GM18870 (cell line): Measurements from ENCODE around the gene CPNE4.
A peak's percentile ranks its signal among the peaks of the same experiment; 100 is the strongest.

Experiments
- ATAC-seq: cut with Tn5 transposase; IDR thresholded peaks from one replicate; pipeline ENCODE4 v1.9.1; 2021; ENCODE audit warnings: moderate library complexity; ENCODE audit not compliant: unreplicated experiment

Gene CPNE4

GRCh38 chr3:131612745-131613144, 422.1 kb downstream of the CPNE4 start:
- ATAC-seq: no peak

DNA sequence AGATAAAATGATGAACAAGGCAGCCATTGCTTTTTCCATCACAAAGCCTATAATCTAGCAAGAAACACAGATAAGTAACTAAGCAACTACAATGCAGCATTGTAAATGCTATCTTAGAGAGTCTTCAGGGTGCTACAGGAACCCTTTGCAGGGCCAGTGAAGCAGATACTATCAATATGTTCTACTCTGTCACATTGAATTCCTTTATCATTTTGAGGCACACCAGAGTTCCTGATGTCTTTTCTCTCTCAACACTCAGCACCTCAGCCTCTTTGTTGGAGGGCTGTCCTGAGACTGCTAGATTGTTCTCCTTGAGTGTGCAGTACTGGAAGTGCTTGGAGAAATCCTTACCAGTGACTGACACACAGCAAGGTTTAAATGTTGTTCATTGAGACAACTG, 424.6 kb downstream of the CPNE4 start:
- ATAC-seq: no peak

GRCh38 chr3:131608741-131609140, 426.1 kb downstream of the CPNE4 start:
- ATAC-seq: no peak

GRCh38 chr3:131608296-131608695, 426.5 kb downstream of the CPNE4 start:
- ATAC-seq: peak; percentile 84

DNA sequence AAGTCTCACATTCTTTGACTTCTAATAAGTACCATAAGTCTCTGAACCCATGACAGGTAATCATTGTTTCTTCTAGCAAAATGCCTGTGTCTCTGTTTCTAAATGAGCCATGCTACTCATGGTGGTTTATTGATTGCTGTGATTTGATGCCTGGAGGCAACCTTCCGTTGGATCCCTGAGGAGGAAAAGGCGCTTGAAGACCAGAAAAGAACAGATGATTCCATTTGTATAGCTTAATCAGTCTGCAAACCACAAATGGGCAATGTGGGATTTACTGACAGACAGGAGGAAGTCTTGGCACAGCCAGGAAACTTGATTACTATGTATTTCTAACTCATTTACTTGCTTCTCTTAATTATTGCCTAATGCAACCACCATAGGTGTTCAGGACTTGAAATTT, 428.9 kb downstream of the CPNE4 start:
- ATAC-seq: no peak

- ATAC-seq: no peak
Observed at GRCh38 chr3:131602011-131602779, 432.6 kb downstream of the CPNE4 start.

GRCh38 chr3:131597816-131598215, 437.0 kb downstream of the CPNE4 start:
- ATAC-seq: no peak

DNA sequence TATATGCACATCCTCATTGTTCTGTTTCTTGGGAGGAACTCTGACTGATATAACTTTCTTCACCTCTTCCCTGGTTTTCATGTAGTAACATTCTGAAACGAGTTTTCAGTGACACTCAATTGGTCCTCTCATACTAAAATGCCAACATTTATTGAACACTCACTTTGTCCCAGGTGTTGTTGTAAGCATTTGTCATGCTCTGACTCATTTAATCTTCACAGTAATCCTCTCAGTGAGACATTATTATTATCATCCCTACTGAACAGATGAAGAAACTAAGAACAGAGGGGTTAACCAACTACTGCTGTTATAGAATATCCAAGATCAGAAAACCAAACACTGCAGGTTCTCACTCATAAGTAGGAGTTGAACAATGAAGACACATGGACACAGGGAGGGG, 437.9 kb downstream of the CPNE4 start:
- ATAC-seq: no peak

GRCh38 chr3:131591394-131592014, 443.3 kb downstream of the CPNE4 start:
- ATAC-seq: no peak

DNA sequence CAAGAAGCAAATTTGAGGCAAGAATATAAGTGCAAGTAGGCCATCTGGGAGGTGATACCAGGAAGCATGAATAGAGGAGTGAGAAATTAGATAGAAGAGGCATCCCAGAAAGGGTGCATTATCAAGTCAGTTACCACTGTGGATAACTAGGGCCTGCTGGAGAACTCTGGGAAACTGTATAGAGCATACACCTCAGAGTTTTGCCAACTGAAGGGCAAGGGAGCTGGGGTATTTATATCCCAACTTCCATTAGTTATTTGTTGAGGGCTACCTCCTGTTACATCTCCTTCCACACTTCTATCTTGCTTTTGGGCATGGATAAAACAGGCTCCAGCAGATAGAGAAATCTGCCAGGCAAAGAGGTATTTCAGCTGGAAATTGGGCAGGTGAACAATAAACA, 448.5 kb downstream of the CPNE4 start:
- ATAC-seq: no peak

- ATAC-seq: no peak
Observed at GRCh38 chr3:131582438-131582837, 452.4 kb downstream of the CPNE4 start.

GRCh38 chr3:131568460-131568859, 466.4 kb downstream of the CPNE4 start:
- no peak for ATAC-seq

DNA sequence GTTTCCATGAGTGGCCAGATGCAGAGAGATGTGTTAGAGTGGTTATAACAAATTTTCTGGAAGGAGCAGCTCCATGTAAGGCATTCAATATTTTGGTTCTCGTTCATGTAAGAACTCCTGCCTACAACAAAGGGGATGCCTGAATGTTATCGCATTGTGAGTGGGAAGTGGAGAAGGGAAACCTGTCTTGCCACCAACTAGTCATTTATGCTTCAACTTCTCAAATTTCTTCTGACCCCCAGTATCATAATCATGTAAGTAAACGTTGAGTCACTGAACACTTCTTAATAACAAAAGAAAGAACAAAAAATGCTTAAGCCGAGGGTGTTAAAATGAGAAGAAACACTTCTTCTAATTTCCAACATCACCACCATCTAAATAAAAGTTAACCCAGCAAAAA, 470.0 kb downstream of the CPNE4 start:
- ATAC-seq: no peak

DNA sequence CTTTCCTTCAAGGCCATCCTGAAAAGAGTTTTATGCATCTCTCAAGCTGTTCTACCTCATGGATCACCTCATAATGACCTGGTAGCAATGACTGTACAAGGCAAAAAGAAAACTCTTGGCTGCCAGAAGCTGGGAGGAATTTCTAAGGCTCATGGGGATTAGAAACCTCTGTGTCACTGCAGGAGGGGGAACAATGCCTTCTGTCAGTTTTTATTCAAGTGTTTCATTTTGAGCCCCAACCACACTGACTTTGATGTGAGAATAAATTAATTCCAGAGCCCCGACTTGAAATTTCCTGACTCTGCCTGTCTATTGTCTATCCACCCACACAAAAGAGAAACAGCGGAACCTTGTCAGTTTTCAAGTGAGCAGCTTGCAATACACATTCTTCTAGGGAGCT, 473.3 kb downstream of the CPNE4 start:
- ATAC-seq: no peak

DNA sequence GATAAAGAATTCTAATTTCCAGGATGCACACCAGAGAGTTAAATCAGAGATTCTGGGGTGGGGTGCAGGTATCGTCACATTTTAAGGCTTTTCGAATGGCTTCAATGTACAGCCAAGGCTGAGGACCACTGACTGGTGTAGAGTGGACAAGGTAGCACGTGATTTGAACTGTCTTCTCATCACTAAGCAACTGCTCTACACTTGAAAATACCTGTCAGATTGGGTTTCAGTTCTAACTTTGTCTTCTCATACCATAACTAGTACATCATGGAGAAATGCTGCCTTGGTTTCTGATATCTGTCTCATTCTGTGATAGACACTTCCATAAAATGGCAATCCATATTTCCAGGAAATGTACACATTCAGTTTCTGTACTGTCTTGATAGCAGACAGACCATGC, 474.0 kb downstream of the CPNE4 start:
- no peak for ATAC-seq

GRCh38 chr3:131555456-131555855, 479.4 kb downstream of the CPNE4 start:
- no peak for ATAC-seq

- peak; percentile 97 for ATAC-seq
Observed at GRCh38 chr3:131553495-131554247, 481.1 kb downstream of the CPNE4 start.

DNA sequence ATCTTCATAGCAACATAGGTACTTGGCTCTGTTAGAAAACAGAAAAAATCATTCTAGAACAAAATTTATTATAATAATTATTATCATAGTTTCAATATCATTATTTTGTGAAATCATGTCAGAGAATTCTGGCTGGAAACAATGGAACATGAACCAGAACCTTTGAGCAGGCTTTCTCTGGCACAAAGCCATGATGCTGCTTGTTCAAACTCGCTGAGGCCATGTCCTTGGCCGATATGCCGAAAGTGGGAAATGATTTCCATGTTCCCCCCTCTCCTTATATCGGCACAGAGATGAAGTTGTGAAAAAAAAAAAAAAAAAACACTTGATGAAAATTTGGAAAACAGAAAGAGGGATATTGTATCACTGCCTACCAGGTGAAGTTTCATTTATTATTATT, 483.1 kb downstream of the CPNE4 start:
- no peak for ATAC-seq

DNA sequence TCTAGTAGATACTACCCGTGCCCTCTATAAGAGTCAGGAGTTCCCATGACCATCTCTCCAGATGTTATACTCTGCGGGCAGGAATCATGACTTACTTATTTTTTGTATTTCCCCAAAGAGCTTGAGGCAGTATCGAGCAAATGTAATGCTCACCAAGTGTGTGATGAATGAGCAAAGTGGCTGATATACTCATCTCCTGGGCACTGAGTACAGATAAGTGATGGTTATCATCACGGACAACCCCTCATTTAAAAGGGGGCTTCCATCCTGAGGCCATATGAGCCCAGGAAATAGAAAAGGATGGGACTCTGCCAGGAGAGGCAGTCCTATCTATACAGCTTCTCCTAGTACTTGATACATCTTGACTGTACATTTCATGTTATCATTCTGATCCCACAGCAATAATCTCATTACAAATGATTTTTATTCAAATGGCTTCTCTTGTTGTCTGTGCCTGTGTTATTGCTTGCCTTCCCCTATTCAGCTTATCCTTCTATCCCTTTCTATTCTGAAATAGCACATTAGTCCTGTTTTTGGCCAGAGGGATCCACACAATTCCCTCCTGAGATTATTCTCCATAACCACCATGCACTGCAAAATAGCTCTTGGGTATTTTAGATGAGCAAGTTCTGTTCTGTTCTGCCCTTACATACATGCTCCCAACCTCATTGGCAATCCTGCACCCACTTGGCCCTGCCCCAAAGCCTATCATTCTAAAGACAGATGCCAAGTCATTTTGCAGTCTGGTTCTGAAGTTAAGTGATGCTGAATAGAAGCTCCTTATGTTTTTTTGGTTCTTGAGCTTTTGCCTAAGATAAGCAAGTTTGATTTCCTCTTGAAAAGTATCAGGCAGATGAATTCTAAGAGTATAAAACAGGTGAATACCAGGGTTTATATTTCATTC, 484.0 kb downstream of the CPNE4 start:
- no peak for ATAC-seq

DNA sequence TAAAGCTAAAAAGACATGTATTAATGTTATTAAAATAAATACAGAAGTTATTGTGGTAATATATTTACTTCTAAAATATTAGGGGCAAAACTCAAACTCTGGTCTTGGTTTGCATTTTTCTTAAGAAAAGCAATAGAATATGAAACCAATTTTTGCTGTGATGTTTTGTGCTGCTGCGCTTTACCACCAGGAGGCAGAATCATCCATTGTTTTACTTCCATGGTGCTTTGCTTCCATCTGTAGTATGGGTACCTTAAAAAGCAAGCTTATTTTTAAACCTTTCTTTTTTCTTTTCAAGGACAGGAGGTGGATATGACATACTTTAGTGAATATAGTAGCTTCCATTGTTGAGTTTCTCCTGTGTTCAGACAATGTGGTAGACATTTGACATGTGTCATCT, 485.5 kb downstream of the CPNE4 start:
- no peak for ATAC-seq

GRCh38 chr3:131547585-131547984, 487.2 kb downstream of the CPNE4 start:
- ATAC-seq: no peak
